GM12878 (cell line): ENCODE data around the gene PARP11. TPM values are rescaled to one million over a fixed set of nuclear protein-coding genes. Genes with fewer than 3 reads are reported as not detected.
A peak's percentile ranks its signal among the peaks of the same experiment; 100 is the strongest.

ENCODE experiments used
- ATAC-seq: fragments of 200-7000 bp; cut with Tn5 transposase; 3 replicates; pipeline ENCODE4 v1.9.1; 2020; ENCODE audit warnings: mild to moderate bottlenecking, moderate library complexity
- BruUV-seq: library from RNA; stranded (reverse); fragments of 400-500 nt; replicated peaks from 2 replicates; lab custom pipeline; 2021; lab: Mats Ljungman, UMichigan
- CTCF ChIA-PET: fragments of 300-600 bp; sonication (Branson Sonifier 250); formaldehyde crosslinking; extraction: SDS; loops from one replicate; lab custom pipeline; 2021; ENCODE audit warnings: inconsistent platforms; lab: Yijun Ruan, JAX
- POLR2A ChIA-PET: fragments of 350-600 bp; formaldehyde crosslinking; extraction: SDS; loops from one replicate; lab custom pipeline; 2021; ENCODE audit warnings: inconsistent platforms; lab: Charles Lee
- RAD21 ChIA-PET: fragments of 300-600 bp; sonication (Branson Sonifier 250); formaldehyde crosslinking; loops from one replicate; lab custom pipeline; 2023; ENCODE audit warnings: antibody characterized with exemption; ENCODE audit not compliant: unreplicated experiment; lab: Charles Lee
- SMC1A ChIA-PET: fragments of 300-600 bp; sonication (Branson Sonifier 250); formaldehyde crosslinking; loops from one replicate; lab custom pipeline; 2023; ENCODE audit not compliant: unreplicated experiment, uncharacterized antibody; lab: Charles Lee
- DNase-seq: peaks from one replicate; pipeline ENCODE4 v3.0.0-alpha.2; 2011; ENCODE audit warnings: low read depth, low spot score
- FAIRE-seq: peaks from 3 replicates; lab custom pipeline; 2011; peaks lifted over from hg19 to GRCh38; lab: Jason Lieb, UNC
- H2AFZ ChIP-seq: 2 replicates; pipeline ENCODE4 v1.6.0; 2011; ENCODE audit warnings: low read depth, low read length, control low read depth; ENCODE audit not compliant: control insufficient read depth
- H3K27ac ChIP-seq: 2 replicates; pipeline ENCODE4 v1.5.1; 2011; ENCODE audit warnings: control low read depth; ENCODE audit not compliant: control insufficient read depth, insufficient read depth
- H3K27me3 ChIP-seq, 2 experiments: replicated peaks in 1 of 2; 2 replicates each; pipeline versions ENCODE4 v1.6.0 to v1.6.1; 2011; ENCODE audit warnings: low read length in 1 of 2; ENCODE audit not compliant: control insufficient read depth in 2 of 2, insufficient read depth in 2 of 2
- H3K36me3 ChIP-seq, 2 experiments: 2 replicates each; pipeline ENCODE4 v1.5.1; 2011; ENCODE audit warnings: low read length in 1 of 2; ENCODE audit not compliant: control insufficient read depth in 2 of 2, insufficient read depth in 2 of 2
- H3K4me1 ChIP-seq: 2 replicates; pipeline ENCODE4 v1.6.1; 2011; ENCODE audit warnings: mild to moderate bottlenecking, low read length, moderate library complexity, mixed read lengths; ENCODE audit not compliant: control insufficient read depth, insufficient read depth
- H3K4me2 ChIP-seq: 2 replicates; pipeline ENCODE4 v1.6.0; 2011; ENCODE audit warnings: control low read depth; ENCODE audit not compliant: control insufficient read depth, insufficient read depth
- H3K4me3 ChIP-seq: fragments of 200-600 bp; sonication (generic); 2 replicates; pipeline ENCODE4 v1.5.1; 2016
- H3K79me2 ChIP-seq: 2 replicates; pipeline ENCODE4 v1.6.0; 2011; ENCODE audit warnings: low read length; ENCODE audit not compliant: control insufficient read depth, insufficient read depth
- H3K9ac ChIP-seq: 2 replicates; pipeline ENCODE4 v1.8.0; 2011; ENCODE audit warnings: low read length, control low read depth, mixed read lengths; ENCODE audit not compliant: control insufficient read depth, insufficient read depth
- H3K9me3 ChIP-seq: replicated peaks from 3 replicates; pipeline ENCODE4 v1.5.1; 2011; ENCODE audit warnings: mild to moderate bottlenecking, low read length; ENCODE audit not compliant: control insufficient read depth, insufficient read depth
- H4K20me1 ChIP-seq: 2 replicates; pipeline ENCODE4 v1.6.0; 2011; ENCODE audit not compliant: control insufficient read depth, insufficient read depth
- ASH2L ChIP-seq: fragments of 300-600, 200-600 bp; sonication (generic); IDR thresholded peaks from 2 replicates; pipeline ENCODE4 v1.6.1; 2017; ENCODE audit warnings: low read depth, mild to moderate bottlenecking, borderline replicate concordance
- BHLHE40 ChIP-seq, 2 experiments: fragments of 450-650 bp in 1 of 2; IDR thresholded peaks; 2 replicates each; pipeline ENCODE4 v1.6.1; 2011 to 2017; ENCODE audit warnings: low read depth in 2 of 2, borderline replicate concordance in 1 of 2, improper control_type of control experiment in 1 of 2, low read length in 1 of 2, mild to moderate bottlenecking in 1 of 2
- EED ChIP-seq: sonication (generic); IDR thresholded peaks from 2 replicates; pipeline ENCODE4 v1.6.1; 2016; ENCODE audit warnings: antibody characterized with exemption, low read depth
- MEF2A ChIP-seq: IDR thresholded peaks from 2 replicates; pipeline ENCODE4 v1.6.1; 2011; ENCODE audit warnings: low read depth, mild to moderate bottlenecking, low read length, moderate library complexity; ENCODE audit not compliant: insufficient read depth
- MXI1 ChIP-seq: fragments of 150-350 bp; IDR thresholded peaks from 2 replicates; pipeline ENCODE4 v1.6.1; 2011; ENCODE audit warnings: low read depth, mild to moderate bottlenecking, inconsistent platforms, low read length, improper control_type of control experiment
- NBN ChIP-seq: fragments of 450-650 bp; IDR thresholded peaks from 2 replicates; pipeline ENCODE4 v1.6.1; 2016
- PML ChIP-seq: IDR thresholded peaks from 2 replicates; pipeline ENCODE4 v1.6.1; 2012; ENCODE audit warnings: low read length, inconsistent platforms
- RUNX3 ChIP-seq: IDR thresholded peaks from 2 replicates; pipeline ENCODE4 v1.6.1; 2012; ENCODE audit warnings: low read length, inconsistent platforms
- SMAD5 ChIP-seq: IDR thresholded peaks from 2 replicates; pipeline ENCODE4 v1.6.1; 2016; ENCODE audit warnings: antibody characterized with exemption, low read depth
- SUZ12 ChIP-seq: fragments of 200-600 bp; sonication (generic); IDR thresholded peaks from one replicate; pipeline ENCODE4 v1.6.1; 2018; ENCODE audit warnings: antibody characterized with exemption, mild to moderate bottlenecking; ENCODE audit not compliant: unreplicated experiment
- WRNIP1 ChIP-seq: IDR thresholded peaks from 2 replicates; pipeline ENCODE4 v1.6.1; 2011; ENCODE audit warnings: low read depth, low read length, improper control_type of control experiment, borderline replicate concordance
- ZNF24 ChIP-seq: fragments of 450-650 bp; IDR thresholded peaks from 2 replicates; pipeline ENCODE4 v1.6.1; 2017; ENCODE audit warnings: antibody characterized with exemption, mild to moderate bottlenecking
- ZNF687 ChIP-seq: fragments of 450-650 bp; IDR thresholded peaks from 2 replicates; pipeline ENCODE4 v1.6.1; 2017; ENCODE audit warnings: mild to moderate bottlenecking, moderate library complexity
- WGBS: methylation state at CpG from one replicate; pipeline ENCODE4 v1.1.6; 2016; ENCODE audit warnings: low lambda C conversion rate; ENCODE audit not compliant: insufficient replicate concordance, insufficient coverage; ENCODE audit errors: missing lambda C conversion rate; 5-methylcytosine and 5-hydroxymethylcytosine counted together
- in situ Hi-C: fragments of 300-500 bp; cut with MboI; formaldehyde crosslinking; loops from 9 replicates; pipeline ENCODE4 v1.14.3; 2018; ENCODE audit warnings: mixed read lengths
- intact Hi-C: fragments of 100-400 bp; cut with micrococcal nuclease; formaldehyde crosslinking; loops from one replicate; pipeline ENCODE4 v1.14.2; 2022; ENCODE audit not compliant: unreplicated experiment
- polyA plus RNA-seq, 11 experiments: library from polyadenylated mRNA; depleted of rRNA in 4 of 11; unstranded in 6 of 11; stranded (reverse) in 5 of 11; fragments of >200 nt; fragmentation: Nextera tagmentation in 4 of 11; fragmentation: Illumina TruSeq in 1 of 11; extraction: Ambion mirVana in 4 of 11; extraction: Trizol in 1 of 11; gene quantifications; 1 replicate in 1 of 11; 2 replicates in 10 of 11; pipeline versions ENCODE4 v1.2.1 to v1.2.3, GENCODE V29; 2011 to 2016; ENCODE audit warnings: inconsistent platforms in 2 of 11, missing spikeins in 2 of 11, low read depth in 1 of 11
- total RNA-seq, 4 experiments: library from RNA; depleted of rRNA in 3 of 4; stranded (reverse); fragments of >200 nt in 3 of 4; fragmentation: Illumina TruSeq in 1 of 4; extraction: Trizol in 1 of 4; gene quantifications; 2 replicates each; pipeline versions ENCODE4 v1.2.1 to v1.2.3, GENCODE V29; 2013 to 2021

Gene PARP11
- total and polyA plus RNA-seq, 10 of the 15 experiments (the other 5 are each of a cell fraction or from before 2014, with no cell fraction given) = 3.0 to 14.1 (median 6.3) TPM

GRCh38 chr12:3869865-3870264 is 3.3 kb downstream of the PARP11 start (continued):
- TF ChIP-seq MEF2A = no peak

GRCh38 chr12:3869433-3869832 is 3.8 kb downstream of the PARP11 start:
- peaks cover 13% of the 10 kb centered on the region for H3K4me1 ChIP-seq
- TF ChIP-seq ZNF24 = no peak
- no peak for TF ChIP-seq BHLHE40 (IDR thresholded peaks at IDR 0.05; ENCODE audit: borderline replicate concordance in 1 of 2, low read depth in 2 of 2, low read length in 1 of 2)
- no peak for TF ChIP-seq RUNX3
- TF ChIP-seq ZNF687 = no peak
- no peak for TF ChIP-seq NBN
- TF ChIP-seq PML = no peak
- TF ChIP-seq WRNIP1 = no peak
- TF ChIP-seq MXI1 = no peak
- no peak for TF ChIP-seq EED
- TF ChIP-seq SMAD5 = no peak
- TF ChIP-seq SUZ12 = no peak
- no peak for TF ChIP-seq ASH2L
- TF ChIP-seq, all 136 proteins: peak for 0
- H3K27ac ChIP-seq = no peak overlapping the region
- no peak for DNase-seq
- BruUV-seq = no TSS peak
- ChIA-PET SMC1A (interaction anchor here (0.8 to 1.2 kb wide), 3 partner anchors 16 to 41 kb away, joined by 3 to 6 read pairs (median 4); no protein-coding TSS in a partner anchor), CTCF (interaction anchor here (0.7 to 0.9 kb wide), 2 partner anchors 17 to 41 kb away, joined by 3 to 4 read pairs; no protein-coding TSS in a partner anchor), RAD21 (interaction anchor here (1.3 kb wide), 1 partner anchor 42 kb away, joined by 4 read pairs; no protein-coding TSS in a partner anchor), POLR2A (interaction anchor here (1.2 kb wide), 1 partner anchor 26 kb away, joined by 3 read pairs; no protein-coding TSS in a partner anchor)
- H4K20me1 ChIP-seq = no peaks in the 10 kb centered on the region
- in situ Hi-C loops = no loop called here
- 100% methylated on average over 1 of the region's 1 CpG for WGBS
- H3K9me3 ChIP-seq = no peaks in the 10 kb centered on the region; the same call in 1 of the 3 replicates
- no peak for FAIRE-seq
- H3K4me2 ChIP-seq = peak overlapping the region; percentile 83
- H2AFZ ChIP-seq = no peak overlapping the region
- H3K27me3 ChIP-seq = no peaks in the 10 kb centered on the region
- intact Hi-C loops = no loop called here
- no peak overlapping the region for H3K9ac ChIP-seq
- H3K79me2 ChIP-seq = peaks cover 32% of the 10 kb centered on the region
- ATAC-seq = no peak
- H3K4me3 ChIP-seq = peak overlapping the region; percentile 42; the same call in 1 of the 2 replicates
- no peaks in the 10 kb centered on the region for H3K36me3 ChIP-seq
